ENCODE data around the gene RFX4. TPM values are rescaled to one million over a fixed set of nuclear protein-coding genes. Genes with fewer than 3 reads are reported as not detected.
"Not testable (repeated sequence)": the region's sequence is repeated elsewhere in the genome, so short reads cannot be mapped to it uniquely, and the experiment has no call there.

The RFX4 gene
- total RNA-seq, 2 experiments from 2014 or later: not detected

- Mint-ChIP-seq H3K27me3 (ENCODE audit: low read depth) (no peaks in the 10 kb centered on the region), H3K27ac (no peak overlapping the region), H3K9me3 (no peaks in the 10 kb centered on the region), H3K4me1 (ENCODE audit: low read depth) (no peaks in the 10 kb centered on the region), H3K36me3 (ENCODE audit: low read depth) (peaks cover 1% of the 10 kb centered on the region), H3K4me3 (no peak overlapping the region)
- CTCF ChIA-PET: interaction anchor here (0.6 to 0.8 kb wide), 2 partner anchors 17 to 125 kb away, joined by 3 to 6 read pairs; no protein-coding TSS in a partner anchor
- DNase-seq: no peak
- intact Hi-C loops (cut with micrococcal nuclease): no loop called here
Observed at GRCh38 chr12:106685381-106685780, 102.6 kb downstream of the RFX4 start.

GRCh38 chr12:106687672-106688071 lies 104.9 kb downstream of the RFX4 start:
- H3K36me3 Mint-ChIP-seq (ENCODE audit: low read depth): peaks cover 1% of the 10 kb centered on the region
- CTCF ChIA-PET: interaction anchor here (0.6 kb wide), 1 partner anchor 221 kb away, joined by 4 read pairs; no protein-coding TSS in a partner anchor

GRCh38 chr12:106690569-106691305 lies 107.9 kb downstream of the RFX4 start:
- Mint-ChIP-seq H3K36me3 (ENCODE audit: low read depth) (peaks cover 1% of the 10 kb centered on the region), H3K9me3 (no peaks in the 10 kb centered on the region), H3K27ac (no peak overlapping the region), H3K4me1 (ENCODE audit: low read depth) (no peaks in the 10 kb centered on the region), H3K4me3 (no peak overlapping the region), H3K27me3 (ENCODE audit: low read depth) (no peaks in the 10 kb centered on the region)
- intact Hi-C loops (cut with micrococcal nuclease): no loop called here
- CTCF ChIA-PET: interaction anchor here (1.4 kb wide), 1 partner anchor 229 kb away, joined by 3 read pairs; no protein-coding TSS in a partner anchor
- DNase-seq: no peak

More at GRCh38 chr12:106687672-106688071, 104.9 kb downstream of the RFX4 start:
- H3K4me1 Mint-ChIP-seq (ENCODE audit: low read depth): no peaks in the 10 kb centered on the region
- no peaks in the 10 kb centered on the region for H3K27me3 Mint-ChIP-seq (ENCODE audit: low read depth)
- no peak overlapping the region for H3K4me3 Mint-ChIP-seq
- no peak overlapping the region for H3K27ac Mint-ChIP-seq
- intact Hi-C loops (cut with micrococcal nuclease): no loop called here
- no peaks in the 10 kb centered on the region for H3K9me3 Mint-ChIP-seq
- DNase-seq: no peak

- H3K27me3 Mint-ChIP-seq (ENCODE audit: low read depth); H3K27ac Mint-ChIP-seq; CTCF ChIA-PET; H3K4me1 Mint-ChIP-seq (ENCODE audit: low read depth); H3K4me3 Mint-ChIP-seq; DNase-seq; H3K9me3 Mint-ChIP-seq; intact Hi-C loops (cut with micrococcal nuclease); H3K36me3 Mint-ChIP-seq (ENCODE audit: low read depth): not testable (repeated sequence)
Observed at GRCh38 chr12:106692033-106692432, 109.2 kb downstream of the RFX4 start.

GRCh38 chr12:106692896-106693820 lies 110.4 kb downstream of the RFX4 start:
- H3K4me1 Mint-ChIP-seq (ENCODE audit: low read depth): no peaks in the 10 kb centered on the region
- no peaks in the 10 kb centered on the region for H3K27me3 Mint-ChIP-seq (ENCODE audit: low read depth)
- peaks cover 1% of the 10 kb centered on the region for H3K36me3 Mint-ChIP-seq (ENCODE audit: low read depth)
- DNase-seq: no peak
- CTCF ChIA-PET: no interaction called here
- intact Hi-C loops (cut with micrococcal nuclease): no loop called here
- no peak overlapping the region for H3K4me3 Mint-ChIP-seq
- no peak overlapping the region for H3K27ac Mint-ChIP-seq
- H3K9me3 Mint-ChIP-seq: no peaks in the 10 kb centered on the region

- H3K27me3 Mint-ChIP-seq (ENCODE audit: low read depth): no peaks in the 10 kb centered on the region
- H3K4me1 Mint-ChIP-seq (ENCODE audit: low read depth): no peaks in the 10 kb centered on the region
- H3K9me3 Mint-ChIP-seq: peaks cover 5% of the 10 kb centered on the region
- no peaks in the 10 kb centered on the region for H3K36me3 Mint-ChIP-seq (ENCODE audit: low read depth)
- intact Hi-C loops (cut with micrococcal nuclease): no loop called here
- H3K27ac Mint-ChIP-seq: no peak overlapping the region
- no peak for DNase-seq
- CTCF ChIA-PET: no interaction called here
- no peak overlapping the region for H3K4me3 Mint-ChIP-seq
Observed at GRCh38 chr12:106696071-106696470, 113.3 kb downstream of the RFX4 start.

- Mint-ChIP-seq H3K9me3 (peaks cover 9% of the 10 kb centered on the region), H3K27me3 (ENCODE audit: low read depth) (no peaks in the 10 kb centered on the region), H3K27ac (no peak overlapping the region), H3K4me3 (no peak overlapping the region), H3K4me1 (ENCODE audit: low read depth) (no peaks in the 10 kb centered on the region), H3K36me3 (ENCODE audit: low read depth) (peaks cover 3% of the 10 kb centered on the region)
- DNase-seq: no peak
- intact Hi-C loops (cut with micrococcal nuclease): no loop called here
- CTCF ChIA-PET: no interaction called here
Observed at GRCh38 chr12:106696681-106697417, 114.0 kb downstream of the RFX4 start.

GRCh38 chr12:106704081-106704480 lies 121.3 kb downstream of the RFX4 start:
- Mint-ChIP-seq H3K27ac (no peak overlapping the region), H3K27me3 (ENCODE audit: low read depth) (no peaks in the 10 kb centered on the region), H3K4me3 (no peak overlapping the region), H3K4me1 (ENCODE audit: low read depth) (no peaks in the 10 kb centered on the region), H3K36me3 (ENCODE audit: low read depth) (peaks cover 3% of the 10 kb centered on the region), H3K9me3 (peaks cover 18% of the 10 kb centered on the region)
- CTCF ChIA-PET: no interaction called here
- no peak for DNase-seq
- intact Hi-C loops (cut with micrococcal nuclease): no loop called here

GRCh38 chr12:106705971-106706370 lies 123.2 kb downstream of the RFX4 start:
- DNase-seq: no peak
- Mint-ChIP-seq H3K4me3 (no peak overlapping the region), H3K27ac (no peak overlapping the region), H3K9me3 (peaks cover 13% of the 10 kb centered on the region), H3K36me3 (ENCODE audit: low read depth) (peaks cover 3% of the 10 kb centered on the region), H3K27me3 (ENCODE audit: low read depth) (no peaks in the 10 kb centered on the region), H3K4me1 (ENCODE audit: low read depth) (no peaks in the 10 kb centered on the region)
- CTCF ChIA-PET: no interaction called here
- intact Hi-C loops (cut with micrococcal nuclease): no loop called here

- H3K9me3 Mint-ChIP-seq: no peaks in the 10 kb centered on the region
- no peak overlapping the region for H3K27ac Mint-ChIP-seq
- no peaks in the 10 kb centered on the region for H3K36me3 Mint-ChIP-seq (ENCODE audit: low read depth)
- CTCF ChIA-PET: interaction anchor here (1.1 kb wide), 1 partner anchor 92 kb away, joined by 3 read pairs; no protein-coding TSS in a partner anchor
- no peaks in the 10 kb centered on the region for H3K27me3 Mint-ChIP-seq (ENCODE audit: low read depth)
- H3K4me3 Mint-ChIP-seq: no peak overlapping the region
- intact Hi-C loops (cut with micrococcal nuclease): no loop called here
- H3K4me1 Mint-ChIP-seq (ENCODE audit: low read depth): no peaks in the 10 kb centered on the region
- DNase-seq: no peak
Observed at GRCh38 chr12:106709068-106709511, 126.3 kb downstream of the RFX4 start.

GRCh38 chr12:106710143-106710893 lies 127.5 kb downstream of the RFX4 start:
- CTCF ChIA-PET: no interaction called here
- H3K4me1 Mint-ChIP-seq (ENCODE audit: low read depth): no peaks in the 10 kb centered on the region

More at GRCh38 chr12:106710143-106710893, 127.5 kb downstream of the RFX4 start:
- no peaks in the 10 kb centered on the region for H3K27me3 Mint-ChIP-seq (ENCODE audit: low read depth)
- no peak overlapping the region for H3K27ac Mint-ChIP-seq
- no peak for DNase-seq
- H3K36me3 Mint-ChIP-seq (ENCODE audit: low read depth): no peaks in the 10 kb centered on the region
- H3K4me3 Mint-ChIP-seq: no peak overlapping the region
- intact Hi-C loops (cut with micrococcal nuclease): no loop called here
- no peaks in the 10 kb centered on the region for H3K9me3 Mint-ChIP-seq

Data from activated naive CD4-positive, alpha-beta T cell treated with anti-CD3 and anti-CD28 coated beads for 36 hours (primary cell).